ENCODE results near the gene GGT1.
"Not testable (repeated sequence)": the region's sequence is repeated elsewhere in the genome, so short reads cannot be mapped to it uniquely, and the experiment has no call there.

The GGT1 gene

GRCh38 chr22:24602847-24603769, at the start of gene GGT1:
TSS of gene GGT1 (plus strand) at chr22:24603193. CDS start at chr22:24611082, 7,889 bp downstream.
- DNase-seq = not testable (repeated sequence)

- no peak for DNase-seq
Observed at GRCh38 chr22:24553597-24554312, 49.2 kb upstream of the GGT1 start.

- DNase-seq = peak; percentile 73
Observed at GRCh38 chr22:24554313-24555164, 48.5 kb upstream of the GGT1 start, which contains the start of gene GUCD1. TSS of gene GUCD1 (minus strand) at chr22:24555138. CDS start at chr22:24554991, 147 bp downstream.

GRCh38 chr22:24555165-24556039, 47.6 kb upstream of the GGT1 start, which contains the start of gene SNRPD3:
TSS of gene SNRPD3 (plus strand) at chr22:24555999. CDS start at chr22:24557675, 1,676 bp downstream.
- peak; percentile 100 for DNase-seq

- DNase-seq = no peak
Observed at GRCh38 chr22:24559471-24559870, 43.5 kb upstream of the GGT1 start.

- DNase-seq = no peak
Observed at GRCh38 chr22:24563246-24563645, 39.7 kb upstream of the GGT1 start.

- DNase-seq = no peak
Observed at GRCh38 chr22:24564376-24565058, 38.5 kb upstream of the GGT1 start.

- DNase-seq = no peak
Observed at GRCh38 chr22:24565077-24565476, 37.9 kb upstream of the GGT1 start.

- DNase-seq = no peak
Observed at GRCh38 chr22:24566899-24567511, 36.0 kb upstream of the GGT1 start.

GRCh38 chr22:24567668-24568067, 35.3 kb upstream of the GGT1 start:
- no peak for DNase-seq

GRCh38 chr22:24571266-24571665, 31.7 kb upstream of the GGT1 start:
- DNase-seq = no peak

GRCh38 chr22:24576778-24577177, 26.2 kb upstream of the GGT1 start:
- DNase-seq = no peak

- no peak for DNase-seq
Observed at GRCh38 chr22:24578355-24579257, 24.4 kb upstream of the GGT1 start.

- no peak for DNase-seq
Observed at GRCh38 chr22:24579258-24579601, 23.8 kb upstream of the GGT1 start.

- no peak for DNase-seq
Observed at GRCh38 chr22:24580276-24580675, 22.7 kb upstream of the GGT1 start.

- DNase-seq = no peak
Observed at GRCh38 chr22:24582056-24582814, 20.8 kb upstream of the GGT1 start.

GRCh38 chr22:24583221-24584165, 19.5 kb upstream of the GGT1 start:
- no peak for DNase-seq

All from activated effector memory CD4-positive, alpha-beta T cell treated with anti-CD3 and anti-CD28 coated beads, Interleukin-2, amount 50 U/mL, for 16 hours (primary cell).